C4-2B (cell line): ENCODE measurements around the gene ANTXR2.
A peak's percentile ranks its signal among the peaks of the same experiment; 100 is the strongest.

Experiments
- ZFX ChIP-seq: fragments of 450-650 bp; IDR thresholded peaks from 2 replicates; pipeline ENCODE4 v1.6.1; 2017
- TF ChIP-seq, protein P1 (sequence below): fragments of 450-650 bp; conservative IDR thresholded peaks from 2 replicates; pipeline ENCODE4 v1.5.1; 2017; ENCODE audit warnings: mild to moderate bottlenecking

DNA sequence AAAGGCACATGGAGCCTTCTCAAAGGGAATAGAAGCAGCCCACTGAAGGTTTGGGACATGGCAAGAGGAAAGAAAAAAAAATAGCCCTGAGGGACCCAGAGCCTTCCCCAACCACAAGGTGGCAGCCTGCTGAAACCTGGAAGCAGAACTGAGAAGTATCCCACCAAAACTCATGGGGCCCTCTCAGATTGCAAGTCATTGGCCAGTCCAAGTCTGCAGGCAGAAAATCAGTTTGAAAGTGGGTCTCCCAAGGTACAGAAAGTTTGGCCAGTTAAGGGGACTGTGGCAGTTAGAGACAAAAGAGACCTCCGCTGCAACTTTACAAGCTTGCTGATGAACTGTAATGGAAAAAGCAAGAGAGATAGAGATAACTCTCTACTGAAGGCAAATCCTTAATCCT lies 155.8 kb downstream of the ANTXR2 start:
- TF ChIP-seq, protein P1, sequence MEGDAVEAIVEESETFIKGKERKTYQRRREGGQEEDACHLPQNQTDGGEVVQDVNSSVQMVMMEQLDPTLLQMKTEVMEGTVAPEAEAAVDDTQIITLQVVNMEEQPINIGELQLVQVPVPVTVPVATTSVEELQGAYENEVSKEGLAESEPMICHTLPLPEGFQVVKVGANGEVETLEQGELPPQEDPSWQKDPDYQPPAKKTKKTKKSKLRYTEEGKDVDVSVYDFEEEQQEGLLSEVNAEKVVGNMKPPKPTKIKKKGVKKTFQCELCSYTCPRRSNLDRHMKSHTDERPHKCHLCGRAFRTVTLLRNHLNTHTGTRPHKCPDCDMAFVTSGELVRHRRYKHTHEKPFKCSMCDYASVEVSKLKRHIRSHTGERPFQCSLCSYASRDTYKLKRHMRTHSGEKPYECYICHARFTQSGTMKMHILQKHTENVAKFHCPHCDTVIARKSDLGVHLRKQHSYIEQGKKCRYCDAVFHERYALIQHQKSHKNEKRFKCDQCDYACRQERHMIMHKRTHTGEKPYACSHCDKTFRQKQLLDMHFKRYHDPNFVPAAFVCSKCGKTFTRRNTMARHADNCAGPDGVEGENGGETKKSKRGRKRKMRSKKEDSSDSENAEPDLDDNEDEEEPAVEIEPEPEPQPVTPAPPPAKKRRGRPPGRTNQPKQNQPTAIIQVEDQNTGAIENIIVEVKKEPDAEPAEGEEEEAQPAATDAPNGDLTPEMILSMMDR, result peak; percentile 79
- no peak for TF ChIP-seq ZFX
